ENCODE results near the gene CHMP5.
A peak's percentile ranks its signal among the peaks of the same experiment; 100 is the strongest.

The CHMP5 gene

GRCh38 chr9:33272061-33272460 lies 7.2 kb downstream of the CHMP5 start:
- no peak overlapping the region for H3K18ac ChIP-seq (ENCODE audit: low read length)
- no CpG with 5 or more reads among the region's 1 CpG for WGBS (ENCODE audit: extremely low coverage, insufficient coverage, low lambda C conversion rate)
- no peak overlapping the region for H3K4ac ChIP-seq (ENCODE audit: low read depth, low read length)
- no peak overlapping the region for H2BK5ac ChIP-seq (ENCODE audit: low read length)
- H3K4me2 ChIP-seq (ENCODE audit: low read length), result no peak overlapping the region
- H4K8ac ChIP-seq (ENCODE audit: low read depth, low read length), result no peak overlapping the region
- H3K27me3 ChIP-seq (ENCODE audit: insufficient read depth, low read length, poor library complexity), result no peaks in the 10 kb centered on the region
- H3K9ac ChIP-seq (ENCODE audit: low read length), result no peak overlapping the region
- H3K23ac ChIP-seq (ENCODE audit: low read length), result no peak overlapping the region
- no peaks in the 10 kb centered on the region for H3K79me1 ChIP-seq (ENCODE audit: low read length)
- no peak for DNase-seq
- no peak overlapping the region for H2BK120ac ChIP-seq (ENCODE audit: low read depth, low read length)
- no peaks in the 10 kb centered on the region for H3K79me2 ChIP-seq (ENCODE audit: control insufficient read depth, insufficient read depth, low read length)
- no peaks in the 10 kb centered on the region for H3K4me1 ChIP-seq (ENCODE audit: control insufficient read depth, low read depth, low read length)
- H3K56ac ChIP-seq (ENCODE audit: low read length), result no peak overlapping the region
- no peak overlapping the region for H2BK15ac ChIP-seq (replicated peaks; ENCODE audit: low read depth)
- H4K5ac ChIP-seq (ENCODE audit: low read length), result no peak overlapping the region
- no peak overlapping the region for H3K27ac ChIP-seq (ENCODE audit: low read depth, low read length)
- H3K36me3 ChIP-seq (ENCODE audit: control insufficient read depth, insufficient read depth, low read length), result no peaks in the 10 kb centered on the region
- H2AK5ac ChIP-seq (ENCODE audit: low read length), result no peak overlapping the region
- no peak overlapping the region for H3K4me3 ChIP-seq (ENCODE audit: low read length)

- Histone ChIP-seq H3K4me2 (ENCODE audit: low read length) (no peak overlapping the region), H3K56ac (ENCODE audit: low read length) (no peak overlapping the region), H3K36me3 (ENCODE audit: control insufficient read depth, insufficient read depth, low read length) (no peaks in the 10 kb centered on the region), H3K9ac (ENCODE audit: low read length) (no peak overlapping the region), H3K4me1 (ENCODE audit: control insufficient read depth, low read depth, low read length) (no peaks in the 10 kb centered on the region), H2AK5ac (ENCODE audit: low read length) (no peak overlapping the region), H3K4ac (ENCODE audit: low read depth, low read length) (no peak overlapping the region), H2BK120ac (ENCODE audit: low read depth, low read length) (no peak overlapping the region), H4K8ac (ENCODE audit: low read depth, low read length) (no peak overlapping the region), H2BK5ac (ENCODE audit: low read length) (no peak overlapping the region), H3K27ac (ENCODE audit: low read depth, low read length) (no peak overlapping the region), H3K79me2 (ENCODE audit: control insufficient read depth, insufficient read depth, low read length) (no peaks in the 10 kb centered on the region), H3K27me3 (ENCODE audit: insufficient read depth, low read length, poor library complexity) (no peaks in the 10 kb centered on the region), H3K79me1 (ENCODE audit: low read length) (no peaks in the 10 kb centered on the region), H4K5ac (ENCODE audit: low read length) (no peak overlapping the region), H2BK15ac (replicated peaks; ENCODE audit: low read depth) (no peak overlapping the region), H3K4me3 (ENCODE audit: low read length) (no peak overlapping the region), H3K23ac (ENCODE audit: low read length) (no peak overlapping the region), H3K18ac (ENCODE audit: low read length) (no peak overlapping the region)
- DNase-seq, result no peak
- no CpG with 5 or more reads among the region's 3 CpGs for WGBS (ENCODE audit: extremely low coverage, insufficient coverage, low lambda C conversion rate)
Measured at GRCh38 chr9:33273266-33273971, 8.6 kb downstream of the CHMP5 start.

GRCh38 chr9:33273972-33274328 lies 9.1 kb downstream of the CHMP5 start:
- H3K27me3 ChIP-seq (ENCODE audit: insufficient read depth, low read length, poor library complexity), result no peaks in the 10 kb centered on the region
- no CpG with 5 or more reads among the region's 2 CpGs for WGBS (ENCODE audit: extremely low coverage, insufficient coverage, low lambda C conversion rate)
- H3K79me2 ChIP-seq (ENCODE audit: control insufficient read depth, insufficient read depth, low read length), result no peaks in the 10 kb centered on the region
- no peaks in the 10 kb centered on the region for H3K4me1 ChIP-seq (ENCODE audit: control insufficient read depth, low read depth, low read length)
- H3K18ac ChIP-seq (ENCODE audit: low read length), result no peak overlapping the region
- no peaks in the 10 kb centered on the region for H3K36me3 ChIP-seq (ENCODE audit: control insufficient read depth, insufficient read depth, low read length)
- H3K79me1 ChIP-seq (ENCODE audit: low read length), result no peaks in the 10 kb centered on the region
- no peak overlapping the region for H3K23ac ChIP-seq (ENCODE audit: low read length)
- no peak overlapping the region for H3K4me3 ChIP-seq (ENCODE audit: low read length)
- no peak overlapping the region for H2BK120ac ChIP-seq (ENCODE audit: low read depth, low read length)
- H3K56ac ChIP-seq (ENCODE audit: low read length), result no peak overlapping the region
- H4K8ac ChIP-seq (ENCODE audit: low read depth, low read length), result no peak overlapping the region
- H4K5ac ChIP-seq (ENCODE audit: low read length), result no peak overlapping the region
- H3K9ac ChIP-seq (ENCODE audit: low read length), result no peak overlapping the region
- H2AK5ac ChIP-seq (ENCODE audit: low read length), result no peak overlapping the region
- H3K4me2 ChIP-seq (ENCODE audit: low read length), result no peak overlapping the region
- no peak overlapping the region for H3K27ac ChIP-seq (ENCODE audit: low read depth, low read length)
- no peak for DNase-seq
- H2BK5ac ChIP-seq (ENCODE audit: low read length), result no peak overlapping the region
- H3K4ac ChIP-seq (ENCODE audit: low read depth, low read length), result no peak overlapping the region
- no peak overlapping the region for H2BK15ac ChIP-seq (replicated peaks; ENCODE audit: low read depth)

- Histone ChIP-seq H3K27ac (ENCODE audit: low read depth, low read length) (no peak overlapping the region), H3K4ac (ENCODE audit: low read depth, low read length) (no peak overlapping the region), H2BK120ac (ENCODE audit: low read depth, low read length) (no peak overlapping the region), H4K8ac (ENCODE audit: low read depth, low read length) (no peak overlapping the region), H3K27me3 (ENCODE audit: insufficient read depth, low read length, poor library complexity) (no peaks in the 10 kb centered on the region), H4K5ac (ENCODE audit: low read length) (no peak overlapping the region), H3K4me1 (ENCODE audit: control insufficient read depth, low read depth, low read length) (no peaks in the 10 kb centered on the region), H3K23ac (ENCODE audit: low read length) (no peak overlapping the region), H3K18ac (ENCODE audit: low read length) (no peak overlapping the region), H2BK5ac (ENCODE audit: low read length) (no peak overlapping the region), H3K79me2 (ENCODE audit: control insufficient read depth, insufficient read depth, low read length) (no peaks in the 10 kb centered on the region), H2AK5ac (ENCODE audit: low read length) (no peak overlapping the region), H3K4me2 (ENCODE audit: low read length) (no peak overlapping the region), H2BK15ac (replicated peaks; ENCODE audit: low read depth) (no peak overlapping the region), H3K79me1 (ENCODE audit: low read length) (no peaks in the 10 kb centered on the region), H3K9ac (ENCODE audit: low read length) (no peak overlapping the region), H3K56ac (ENCODE audit: low read length) (no peak overlapping the region), H3K4me3 (ENCODE audit: low read length) (no peak overlapping the region), H3K36me3 (ENCODE audit: control insufficient read depth, insufficient read depth, low read length) (peaks cover 3% of the 10 kb centered on the region)
- no peak for DNase-seq
- 100% methylated on average over 1 of the region's 4 CpGs for WGBS (ENCODE audit: extremely low coverage, insufficient coverage, low lambda C conversion rate)
Measured at GRCh38 chr9:33277484-33277883, 12.6 kb downstream of the CHMP5 start.

- Histone ChIP-seq H2BK15ac (replicated peaks; ENCODE audit: low read depth) (no peak overlapping the region), H2BK120ac (ENCODE audit: low read depth, low read length) (no peak overlapping the region), H3K79me1 (ENCODE audit: low read length) (no peaks in the 10 kb centered on the region), H2AK5ac (ENCODE audit: low read length) (no peak overlapping the region), H3K27ac (ENCODE audit: low read depth, low read length) (no peak overlapping the region), H3K4me3 (ENCODE audit: low read length) (no peak overlapping the region), H3K4me1 (ENCODE audit: control insufficient read depth, low read depth, low read length) (no peaks in the 10 kb centered on the region), H3K4ac (ENCODE audit: low read depth, low read length) (no peak overlapping the region), H3K9ac (ENCODE audit: low read length) (no peak overlapping the region), H3K36me3 (ENCODE audit: control insufficient read depth, insufficient read depth, low read length) (peaks cover 3% of the 10 kb centered on the region), H2BK5ac (ENCODE audit: low read length) (no peak overlapping the region), H3K56ac (ENCODE audit: low read length) (no peak overlapping the region), H3K27me3 (ENCODE audit: insufficient read depth, low read length, poor library complexity) (no peaks in the 10 kb centered on the region), H3K79me2 (ENCODE audit: control insufficient read depth, insufficient read depth, low read length) (peaks cover under 1% of the 10 kb centered on the region), H3K23ac (ENCODE audit: low read length) (no peak overlapping the region), H4K5ac (ENCODE audit: low read length) (no peak overlapping the region), H3K4me2 (ENCODE audit: low read length) (no peak overlapping the region), H3K18ac (ENCODE audit: low read length) (no peak overlapping the region), H4K8ac (ENCODE audit: low read depth, low read length) (no peak overlapping the region)
- no CpG with 5 or more reads among the region's 5 CpGs for WGBS (ENCODE audit: extremely low coverage, insufficient coverage, low lambda C conversion rate)
- no peak for DNase-seq
Measured at GRCh38 chr9:33285502-33285901, 20.7 kb downstream of the CHMP5 start.

- no peak overlapping the region for H3K23ac ChIP-seq (ENCODE audit: low read length)
- H3K9ac ChIP-seq (ENCODE audit: low read length), result no peak overlapping the region
- H3K56ac ChIP-seq (ENCODE audit: low read length), result no peak overlapping the region
- H4K8ac ChIP-seq (ENCODE audit: low read depth, low read length), result no peak overlapping the region
- H3K4ac ChIP-seq (ENCODE audit: low read depth, low read length), result no peak overlapping the region
- H3K4me2 ChIP-seq (ENCODE audit: low read length), result no peak overlapping the region
- H2BK5ac ChIP-seq (ENCODE audit: low read length), result no peak overlapping the region
- no peak overlapping the region for H4K5ac ChIP-seq (ENCODE audit: low read length)
- H3K79me2 ChIP-seq (ENCODE audit: control insufficient read depth, insufficient read depth, low read length), result peaks cover 14% of the 10 kb centered on the region
- H3K27me3 ChIP-seq (ENCODE audit: insufficient read depth, low read length, poor library complexity), result no peaks in the 10 kb centered on the region
- H3K18ac ChIP-seq (ENCODE audit: low read length), result no peak overlapping the region
- H3K79me1 ChIP-seq (ENCODE audit: low read length), result peaks cover 3% of the 10 kb centered on the region
- no peak overlapping the region for H3K4me3 ChIP-seq (ENCODE audit: low read length)
- no CpG with 5 or more reads among the region's 4 CpGs for WGBS (ENCODE audit: extremely low coverage, insufficient coverage, low lambda C conversion rate)
- H2AK5ac ChIP-seq (ENCODE audit: low read length), result no peak overlapping the region
- no peak overlapping the region for H2BK120ac ChIP-seq (ENCODE audit: low read depth, low read length)
- no peak overlapping the region for H2BK15ac ChIP-seq (replicated peaks; ENCODE audit: low read depth)
- DNase-seq, result peak; percentile 72
- H3K36me3 ChIP-seq (ENCODE audit: control insufficient read depth, insufficient read depth, low read length), result no peaks in the 10 kb centered on the region
- H3K27ac ChIP-seq (ENCODE audit: low read depth, low read length), result no peak overlapping the region
- no peaks in the 10 kb centered on the region for H3K4me1 ChIP-seq (ENCODE audit: control insufficient read depth, low read depth, low read length)
Measured at GRCh38 chr9:33287087-33287490, 22.2 kb downstream of the CHMP5 start.

All from mesendoderm (in vitro differentiated cells).